Bronchial epithelial cell (primary cell): ENCODE data around the gene RFX1. TPM values are rescaled to one million over a fixed set of nuclear protein-coding genes. Genes with fewer than 3 reads are reported as not detected.
A peak's percentile ranks its signal among the peaks of the same experiment; 100 is the strongest.

Experiments used
- DNase-seq: peaks from one replicate; pipeline ENCODE4 v3.0.0-alpha.2; 2010; ENCODE audit warnings: low read depth
- FAIRE-seq: peaks from 2 replicates; lab custom pipeline; 2011; peaks lifted over from hg19 to GRCh38; lab: Jason Lieb, UNC
- H3K27me3 ChIP-seq: 2 replicates; pipeline ENCODE4 v1.5.1; 2011; ENCODE audit warnings: low read length; ENCODE audit not compliant: control insufficient read depth, insufficient read depth
- H3K36me3 ChIP-seq: 2 replicates; pipeline ENCODE4 v1.5.1; 2011; ENCODE audit warnings: low read length; ENCODE audit not compliant: control insufficient read depth, insufficient read depth
- H3K4me3 ChIP-seq: 2 replicates; pipeline ENCODE4 v1.5.1; 2011; ENCODE audit warnings: mild to moderate bottlenecking, low read depth, low read length, control low read depth
- CTCF ChIP-seq: IDR thresholded peaks from 2 replicates; pipeline ENCODE4 v1.5.1; 2011; ENCODE audit warnings: mild to moderate bottlenecking, moderate library complexity, low read length, control low read depth, inconsistent platforms; ENCODE audit not compliant: insufficient read depth, severe bottlenecking
- total RNA-seq: library from RNA; depleted of rRNA; stranded (reverse); fragments of >200 nt; gene quantifications from 2 replicates; pipeline ENCODE4 v1.2.1, GENCODE V29; 2014

Gene RFX1
- total RNA-seq, 1 donor from 2014 or later, result 0.79 TPM

- TF ChIP-seq CTCF, result no peak
- peaks cover 12% of the 10 kb centered on the region for H3K36me3 ChIP-seq
- H3K4me3 ChIP-seq, result no peak overlapping the region
- no peak for DNase-seq
- H3K27me3 ChIP-seq, result no peaks in the 10 kb centered on the region
- no peak for FAIRE-seq
These were observed 75.7 kb downstream of the RFX1 start for GRCh38 chr19:13930402-13930801.

- no peak for FAIRE-seq
- TF ChIP-seq CTCF, result no peak
- Histone ChIP-seq H3K4me3 (no peak overlapping the region), H3K36me3 (peaks cover 12% of the 10 kb centered on the region), H3K27me3 (no peaks in the 10 kb centered on the region)
- no peak for DNase-seq
These were observed 76.2 kb downstream of the RFX1 start for GRCh38 chr19:13929956-13930355.

GRCh38 chr19:13929340-13929739, 76.8 kb downstream of the RFX1 start:
- peaks cover 17% of the 10 kb centered on the region for H3K36me3 ChIP-seq
- no peak for FAIRE-seq

GRCh38 chr19:13926715-13927114, 79.4 kb downstream of the RFX1 start:
- no peak for TF ChIP-seq CTCF
- FAIRE-seq, result peak; percentile 36
- H3K4me3 ChIP-seq, result no peak overlapping the region
- DNase-seq, result no peak
- H3K27me3 ChIP-seq, result no peaks in the 10 kb centered on the region
- H3K36me3 ChIP-seq, result peaks cover 26% of the 10 kb centered on the region

More at GRCh38 chr19:13929340-13929739, 76.8 kb downstream of the RFX1 start:
- Histone ChIP-seq H3K4me3 (no peak overlapping the region), H3K27me3 (no peaks in the 10 kb centered on the region)
- TF ChIP-seq CTCF, result no peak
- no peak for DNase-seq

GRCh38 chr19:13926010-13926409, 80.1 kb downstream of the RFX1 start:
- Histone ChIP-seq H3K36me3 (peaks cover 33% of the 10 kb centered on the region), H3K4me3 (no peak overlapping the region), H3K27me3 (no peaks in the 10 kb centered on the region)
- no peak for DNase-seq
- no peak for TF ChIP-seq CTCF
- no peak for FAIRE-seq
